Lower leg skin (tissue), 4 donors: ENCODE measurements around the gene MBD5. TPM values are rescaled to one million over a fixed set of nuclear protein-coding genes. Genes with fewer than 3 reads are reported as not detected.

Experiments used
- DNase-seq, 2 donors: peaks; one replicate each; pipeline ENCODE4 v3.0.0-alpha.2; 2019; ENCODE audit warnings: low spot score in 2 of 2
- H3K4me3 ChIP-seq: fragments of 200-600 bp; sonication (generic); 2 replicates; pipeline ENCODE4 v1.5.1; 2017; ENCODE audit warnings: mild to moderate bottlenecking, low read depth; ENCODE audit not compliant: poor library complexity, severe bottlenecking
- POLR2A ChIP-seq, 2 donors: fragments of 450-650 bp; IDR thresholded peaks; one replicate each; pipeline ENCODE4 v1.6.1; 2016 to 2017; ENCODE audit warnings: antibody characterized with exemption in 2 of 2, mild to moderate bottlenecking in 1 of 2, moderate library complexity in 1 of 2
- WGBS, 2 donors: methylation state at CpG; one replicate each; pipeline ENCODE4 v1.1.5; 2018; 5-methylcytosine and 5-hydroxymethylcytosine counted together
- intact Hi-C: fragments of 100-400 bp; cut with DNase I; formaldehyde crosslinking; loops from one replicate; pipeline ENCODE4 v1.15.0; 2023; ENCODE audit warnings: low total_unique reads
- total RNA-seq, 4 donors: library from RNA; depleted of rRNA; stranded (reverse); fragments of >200 nt; gene quantifications; one replicate each; pipeline ENCODE4 v1.1.0, GENCODE V29; 2016
- TF ChIP-seq, protein P1 (sequence below), 3 donors: fragments of 450-650 bp; IDR thresholded peaks; one replicate each; pipeline ENCODE4 v1.5.1; 2016; ENCODE audit warnings: antibody characterized with exemption in 3 of 3, mild to moderate bottlenecking in 3 of 3, moderate library complexity in 2 of 3

The MBD5 gene
- total RNA-seq, 4 donors from 2014 or later: 13.5 to 22.3 (median 17.4) TPM

DNA sequence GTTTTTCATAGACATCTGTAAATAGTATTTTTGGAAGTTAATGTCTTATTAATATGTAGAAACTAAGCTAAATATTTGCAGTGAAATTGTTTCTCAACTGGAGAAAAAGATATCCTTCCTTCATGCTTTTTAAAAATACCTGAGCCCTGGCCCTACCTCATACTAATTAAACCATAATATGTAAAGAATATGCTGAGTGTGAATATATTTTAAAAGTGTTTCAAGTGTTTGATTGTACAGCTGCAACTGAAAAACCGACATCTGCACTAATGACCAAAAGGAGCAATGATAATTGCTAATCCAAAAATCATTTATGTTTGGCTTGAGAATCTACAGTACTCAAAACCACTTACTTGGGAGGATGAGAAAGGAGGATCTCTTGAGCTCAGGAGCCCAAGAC lies 156.7 kb downstream of the MBD5 start:
- DNase-seq: no peak
- TF ChIP-seq, protein P1, sequence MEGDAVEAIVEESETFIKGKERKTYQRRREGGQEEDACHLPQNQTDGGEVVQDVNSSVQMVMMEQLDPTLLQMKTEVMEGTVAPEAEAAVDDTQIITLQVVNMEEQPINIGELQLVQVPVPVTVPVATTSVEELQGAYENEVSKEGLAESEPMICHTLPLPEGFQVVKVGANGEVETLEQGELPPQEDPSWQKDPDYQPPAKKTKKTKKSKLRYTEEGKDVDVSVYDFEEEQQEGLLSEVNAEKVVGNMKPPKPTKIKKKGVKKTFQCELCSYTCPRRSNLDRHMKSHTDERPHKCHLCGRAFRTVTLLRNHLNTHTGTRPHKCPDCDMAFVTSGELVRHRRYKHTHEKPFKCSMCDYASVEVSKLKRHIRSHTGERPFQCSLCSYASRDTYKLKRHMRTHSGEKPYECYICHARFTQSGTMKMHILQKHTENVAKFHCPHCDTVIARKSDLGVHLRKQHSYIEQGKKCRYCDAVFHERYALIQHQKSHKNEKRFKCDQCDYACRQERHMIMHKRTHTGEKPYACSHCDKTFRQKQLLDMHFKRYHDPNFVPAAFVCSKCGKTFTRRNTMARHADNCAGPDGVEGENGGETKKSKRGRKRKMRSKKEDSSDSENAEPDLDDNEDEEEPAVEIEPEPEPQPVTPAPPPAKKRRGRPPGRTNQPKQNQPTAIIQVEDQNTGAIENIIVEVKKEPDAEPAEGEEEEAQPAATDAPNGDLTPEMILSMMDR (IDR thresholded peaks at IDR 0.05): no peak
- TF ChIP-seq POLR2A (IDR thresholded peaks at IDR 0.05): no peak
- no peak overlapping the region for H3K4me3 ChIP-seq
- intact Hi-C loops: no loop called here
- 74 to 82% methylated on average over 1 of the region's 1 CpG for WGBS, 2 donors

GRCh38 chr2:148179724-148180123 lies 158.8 kb downstream of the MBD5 start:
- WGBS, 2 donors: 93 to 94% methylated on average over 1 of the region's 1 CpG
- no peak overlapping the region for H3K4me3 ChIP-seq
- intact Hi-C loops: no loop called here
- no peak for DNase-seq
- TF ChIP-seq POLR2A (IDR thresholded peaks at IDR 0.05): no peak
- TF ChIP-seq, protein P1 (IDR thresholded peaks at IDR 0.05): no peak

DNA sequence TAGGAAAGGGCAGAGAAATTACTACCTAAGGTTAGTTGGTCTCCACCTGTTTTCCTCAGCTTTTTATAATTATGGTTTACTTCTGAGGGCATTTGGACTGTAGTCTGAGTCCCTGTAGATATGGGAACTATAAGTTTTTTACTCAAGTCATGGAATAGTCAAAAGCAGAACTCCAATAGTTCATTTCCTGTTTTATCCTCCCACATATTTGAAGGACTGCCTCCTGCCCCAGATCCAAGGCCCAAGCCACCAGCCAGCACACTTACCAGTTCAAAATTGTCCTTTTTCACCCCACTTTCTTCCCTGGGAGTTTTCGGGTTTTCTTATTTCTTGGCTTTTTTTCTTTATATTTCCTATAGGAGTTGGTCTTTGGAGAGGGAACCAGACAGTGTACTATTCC lies 164.1 kb downstream of the MBD5 start:
- DNase-seq: no peak
- TF ChIP-seq, protein P1 (IDR thresholded peaks at IDR 0.05): no peak
- TF ChIP-seq POLR2A (IDR thresholded peaks at IDR 0.05): no peak
- 93 to 97% methylated on average over 1 of the region's 1 CpG for WGBS, 2 donors
- intact Hi-C loops: no loop called here
- no peak overlapping the region for H3K4me3 ChIP-seq

GRCh38 chr2:148194882-148195281 lies 174.0 kb downstream of the MBD5 start:
- H3K4me3 ChIP-seq: no peak overlapping the region
- TF ChIP-seq, protein P1 (IDR thresholded peaks at IDR 0.05): no peak
- TF ChIP-seq POLR2A (IDR thresholded peaks at IDR 0.05): no peak
- intact Hi-C loops: no loop called here

GRCh38 chr2:148201075-148202004 lies 180.4 kb downstream of the MBD5 start:
- no peak for DNase-seq
- no peak overlapping the region for H3K4me3 ChIP-seq
- intact Hi-C loops: no loop called here
- TF ChIP-seq, protein P1 (IDR thresholded peaks at IDR 0.05): no peak
- TF ChIP-seq POLR2A (IDR thresholded peaks at IDR 0.05): no peak
- 88 to 90% methylated on average over 11 to 14 of the region's 15 CpGs for WGBS, 2 donors

More at GRCh38 chr2:148194882-148195281, 174.0 kb downstream of the MBD5 start:
- no peak for DNase-seq
